SIG-M5 treated with dmso at 0.1 percent for 504 hours (cell line): ENCODE results near the gene TCERG1L.

Experiments
- DNase-seq: peaks from one replicate; lab custom pipeline; 2025; ENCODE audit not compliant: unreplicated experiment; lab: John Stamatoyannopoulos, UW

Gene TCERG1L

GRCh38 chr10:131128731-131129130, 182.8 kb downstream of the TCERG1L start:
- no peak for DNase-seq

- DNase-seq: no peak
These were observed 183.9 kb downstream of the TCERG1L start for GRCh38 chr10:131127610-131128009.

- DNase-seq: no peak
These were observed 184.4 kb downstream of the TCERG1L start for GRCh38 chr10:131127138-131127589.

- no peak for DNase-seq
These were observed 185.0 kb downstream of the TCERG1L start for GRCh38 chr10:131126321-131127137.

GRCh38 chr10:131125511-131126225, 185.9 kb downstream of the TCERG1L start:
- no peak for DNase-seq

- no peak for DNase-seq
These were observed 186.6 kb downstream of the TCERG1L start for GRCh38 chr10:131124945-131125344.

GRCh38 chr10:131123496-131123895, 188.0 kb downstream of the TCERG1L start:
- no peak for DNase-seq

- DNase-seq: no peak
These were observed 189.9 kb downstream of the TCERG1L start for GRCh38 chr10:131121511-131122035.

GRCh38 chr10:131119626-131120355, 191.7 kb downstream of the TCERG1L start:
- DNase-seq: no peak

- DNase-seq: no peak
These were observed 193.9 kb downstream of the TCERG1L start for GRCh38 chr10:131117416-131118212.

GRCh38 chr10:131116991-131117375, 194.5 kb downstream of the TCERG1L start:
- DNase-seq: no peak

- DNase-seq: no peak
These were observed 195.1 kb downstream of the TCERG1L start for GRCh38 chr10:131116216-131116990.

GRCh38 chr10:131115801-131116200, 195.7 kb downstream of the TCERG1L start:
- DNase-seq: no peak

GRCh38 chr10:131115321-131115720, 196.2 kb downstream of the TCERG1L start:
- DNase-seq: no peak

- DNase-seq: no peak
These were observed 196.7 kb downstream of the TCERG1L start for GRCh38 chr10:131114846-131115245.

GRCh38 chr10:131113709-131114291, 197.7 kb downstream of the TCERG1L start:
- no peak for DNase-seq

- DNase-seq: no peak
These were observed 198.4 kb downstream of the TCERG1L start for GRCh38 chr10:131113165-131113564.

- DNase-seq: no peak
These were observed 198.8 kb downstream of the TCERG1L start for GRCh38 chr10:131112691-131113090.

- no peak for DNase-seq
These were observed 199.9 kb downstream of the TCERG1L start for GRCh38 chr10:131111471-131112080.
